Natural killer cell (primary cell): ENCODE data around the gene HPSE2. TPM values are rescaled to one million over a fixed set of nuclear protein-coding genes. Genes with fewer than 3 reads are reported as not detected.

Experiments used
- ATAC-seq, 3 donors: fragments of 150-1000 bp in 2 of 3; fragments of 200-7000 bp in 1 of 3; cut with Tn5 transposase; 1 replicate in 1 of 3; 2 replicates in 2 of 3; pipeline ENCODE4 v1.10.0; 2021; ENCODE audit warnings: mild to moderate bottlenecking in 2 of 3, moderate library complexity in 2 of 3
- DNase-seq, 2 donors: peaks; one replicate each; pipeline versions ENCODE4 v3.0.0 to v3.0.0-alpha.2; 2013 to 2021; ENCODE audit warnings: mixed read lengths in 1 of 2
- H3K27ac ChIP-seq: one replicate; pipeline ENCODE4 v1.5.1; 2013; ENCODE audit warnings: mild to moderate bottlenecking, low read length
- H3K27me3 ChIP-seq: one replicate; pipeline ENCODE4 v1.6.1; 2013; ENCODE audit warnings: low read length; ENCODE audit not compliant: control insufficient read depth, insufficient read depth
- H3K36me3 ChIP-seq: one replicate; pipeline ENCODE4 v1.6.1; 2013; ENCODE audit warnings: low read length; ENCODE audit not compliant: control insufficient read depth, insufficient read depth
- H3K4me1 ChIP-seq: one replicate; pipeline ENCODE4 v1.6.1; 2013; ENCODE audit warnings: low read length; ENCODE audit not compliant: control insufficient read depth, insufficient read depth
- H3K4me3 ChIP-seq: one replicate; pipeline ENCODE4 v1.5.1; 2013; ENCODE audit warnings: low read length
- H3K9me3 ChIP-seq: one replicate; pipeline ENCODE4 v1.6.1; 2013; ENCODE audit warnings: low read length; ENCODE audit not compliant: control insufficient read depth, insufficient read depth
- H3K27ac Mint-ChIP-seq, 2 donors: one replicate each; pipeline ENCODE4 v1.8.0; 2022; ENCODE audit warnings: mild to moderate bottlenecking in 2 of 2, mixed read lengths in 2 of 2, moderate library complexity in 1 of 2
- H3K27me3 Mint-ChIP-seq, 2 donors: one replicate each; pipeline ENCODE4 v1.8.0; 2022; ENCODE audit warnings: low read depth in 2 of 2, mixed read lengths in 2 of 2
- H3K36me3 Mint-ChIP-seq: one replicate; pipeline ENCODE4 v1.8.0; 2022; ENCODE audit warnings: mixed read lengths
- H3K4me1 Mint-ChIP-seq, 2 donors: one replicate each; pipeline ENCODE4 v1.8.0; 2022; ENCODE audit warnings: mixed read lengths in 2 of 2
- H3K4me3 Mint-ChIP-seq: one replicate; pipeline ENCODE4 v1.8.0; 2022; ENCODE audit warnings: mild to moderate bottlenecking, moderate library complexity, mixed read lengths
- H3K9me3 Mint-ChIP-seq, 2 donors: one replicate each; pipeline ENCODE4 v1.8.0; 2022; ENCODE audit warnings: mixed read lengths in 2 of 2
- WGBS: methylation state at CpG from one replicate; pipeline ENCODE4 v1.1.7; 2013; ENCODE audit warnings: missing lambda C conversion rate; ENCODE audit not compliant: insufficient coverage; 5-methylcytosine and 5-hydroxymethylcytosine counted together
- intact Hi-C: fragments of 100-400 bp; cut with micrococcal nuclease; formaldehyde crosslinking; loops from one replicate; pipeline ENCODE4 v1.14.2; 2022
- total RNA-seq, 4 donors: library from RNA; stranded (reverse); fragments of 120-200 nt in 1 of 4; gene quantifications; one replicate each; pipeline versions ENCODE4 v1.2.3 to v1.2.4, GENCODE V29; 2013 to 2022
- TF ChIP-seq, protein P1 (sequence below): fragments of 200-600 bp; IDR thresholded peaks from one replicate; pipeline ENCODE4 v1.8.0; 2022; ENCODE audit warnings: antibody characterized with exemption

Gene HPSE2
- total RNA-seq, 3 donors from 2014 or later (not counting 1 experiment from before 2014, with no cell fraction given), result not detected

- ATAC-seq (no peak), DNase-seq (no peak)
- Mint-ChIP-seq H3K4me1 (no peaks in the 10 kb centered on the region), H3K9me3 (no peaks in the 10 kb centered on the region), H3K27me3 (peaks cover 3 to 13% of the 10 kb centered on the region in 2 donors), H3K4me3 (no peak overlapping the region), H3K36me3 (no peaks in the 10 kb centered on the region), H3K27ac (no peak overlapping the region)
- Histone ChIP-seq H3K4me3 (no peak overlapping the region), H3K27ac (no peak overlapping the region), H3K36me3 (no peaks in the 10 kb centered on the region), H3K9me3 (no peaks in the 10 kb centered on the region), H3K27me3 (peaks cover 3% of the 10 kb centered on the region), H3K4me1 (no peaks in the 10 kb centered on the region)
- intact Hi-C loops, result no loop called here
- TF ChIP-seq, protein P1, sequence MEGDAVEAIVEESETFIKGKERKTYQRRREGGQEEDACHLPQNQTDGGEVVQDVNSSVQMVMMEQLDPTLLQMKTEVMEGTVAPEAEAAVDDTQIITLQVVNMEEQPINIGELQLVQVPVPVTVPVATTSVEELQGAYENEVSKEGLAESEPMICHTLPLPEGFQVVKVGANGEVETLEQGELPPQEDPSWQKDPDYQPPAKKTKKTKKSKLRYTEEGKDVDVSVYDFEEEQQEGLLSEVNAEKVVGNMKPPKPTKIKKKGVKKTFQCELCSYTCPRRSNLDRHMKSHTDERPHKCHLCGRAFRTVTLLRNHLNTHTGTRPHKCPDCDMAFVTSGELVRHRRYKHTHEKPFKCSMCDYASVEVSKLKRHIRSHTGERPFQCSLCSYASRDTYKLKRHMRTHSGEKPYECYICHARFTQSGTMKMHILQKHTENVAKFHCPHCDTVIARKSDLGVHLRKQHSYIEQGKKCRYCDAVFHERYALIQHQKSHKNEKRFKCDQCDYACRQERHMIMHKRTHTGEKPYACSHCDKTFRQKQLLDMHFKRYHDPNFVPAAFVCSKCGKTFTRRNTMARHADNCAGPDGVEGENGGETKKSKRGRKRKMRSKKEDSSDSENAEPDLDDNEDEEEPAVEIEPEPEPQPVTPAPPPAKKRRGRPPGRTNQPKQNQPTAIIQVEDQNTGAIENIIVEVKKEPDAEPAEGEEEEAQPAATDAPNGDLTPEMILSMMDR, result no peak
- WGBS, result 89% methylated on average over 2 of the region's 2 CpGs
Measured at GRCh38 chr10:98587156-98587837, 648.4 kb downstream of the HPSE2 start.

DNA sequence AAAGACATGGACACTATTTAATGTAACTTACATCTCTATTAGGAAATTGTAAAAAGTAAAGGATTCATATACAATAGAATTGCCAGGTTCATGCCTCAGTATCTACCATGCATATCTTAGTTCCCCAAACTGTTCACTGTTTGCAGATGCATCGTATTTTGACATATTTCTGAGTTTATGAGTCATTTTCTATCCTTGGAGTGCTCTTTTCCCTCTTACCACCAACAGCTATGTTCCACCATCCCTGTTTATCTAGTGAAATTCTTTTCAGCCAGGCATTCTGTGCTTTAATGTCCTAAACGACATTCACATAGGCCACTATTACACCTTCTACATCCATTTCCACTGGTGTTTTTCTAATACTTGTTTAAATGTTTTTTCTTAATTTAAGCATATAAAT lies 649.6 kb downstream of the HPSE2 start:
- no peak for ATAC-seq

DNA sequence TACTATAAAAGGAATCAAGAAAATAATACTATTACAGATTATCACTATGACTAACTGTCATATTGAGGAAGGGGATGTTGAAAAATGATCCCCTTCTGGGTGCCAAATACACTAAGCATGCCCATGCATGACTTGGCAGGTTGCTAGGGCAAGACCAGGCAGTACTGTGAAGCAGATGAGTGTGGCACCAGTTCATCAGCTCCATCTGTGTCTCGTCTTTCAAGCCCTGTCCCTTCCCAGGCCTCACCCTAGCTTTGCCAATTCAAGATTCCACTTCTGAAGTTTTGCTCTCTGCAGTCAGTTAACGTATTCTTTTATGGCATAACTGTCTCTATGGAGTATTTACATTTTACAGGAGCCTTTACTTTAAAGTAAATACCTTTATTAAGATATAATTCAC lies 653.3 kb downstream of the HPSE2 start:
- H3K36me3 Mint-ChIP-seq, result no peaks in the 10 kb centered on the region
- no peak overlapping the region for H3K27ac Mint-ChIP-seq
- TF ChIP-seq, protein P1, result no peak
- Histone ChIP-seq H3K4me3 (no peak overlapping the region), H3K36me3 (no peaks in the 10 kb centered on the region), H3K4me1 (no peaks in the 10 kb centered on the region), H3K27ac (no peak overlapping the region), H3K9me3 (no peaks in the 10 kb centered on the region), H3K27me3 (peaks cover 3% of the 10 kb centered on the region)
- no peak for DNase-seq
- intact Hi-C loops, result no loop called here
- H3K9me3 Mint-ChIP-seq, result no peaks in the 10 kb centered on the region
- no peak overlapping the region for H3K4me3 Mint-ChIP-seq
- WGBS, result 0% methylated on average over 1 of the region's 2 CpGs
- H3K27me3 Mint-ChIP-seq, result peaks cover 16 to 36% of the 10 kb centered on the region in 2 donors
- no peak for ATAC-seq
- no peaks in the 10 kb centered on the region for H3K4me1 Mint-ChIP-seq

More for the DNA sequence above, 649.6 kb downstream of the HPSE2 start:
- H3K4me1 Mint-ChIP-seq, result no peaks in the 10 kb centered on the region
- WGBS, result 89% methylated on average over 2 of the region's 2 CpGs
- peaks cover 3% of the 10 kb centered on the region for H3K27me3 ChIP-seq
- no peaks in the 10 kb centered on the region for H3K9me3 Mint-ChIP-seq
- no peak overlapping the region for H3K27ac ChIP-seq
- no peak overlapping the region for H3K4me3 ChIP-seq
- H3K4me1 ChIP-seq, result no peaks in the 10 kb centered on the region
- no peak overlapping the region for H3K4me3 Mint-ChIP-seq
- TF ChIP-seq, protein P1, result no peak
- intact Hi-C loops, result no loop called here
- H3K27me3 Mint-ChIP-seq, result peaks cover 8 to 13% of the 10 kb centered on the region in 2 donors
- H3K36me3 Mint-ChIP-seq, result no peaks in the 10 kb centered on the region
- no peak overlapping the region for H3K27ac Mint-ChIP-seq
- no peaks in the 10 kb centered on the region for H3K9me3 ChIP-seq
- no peak for DNase-seq
- H3K36me3 ChIP-seq, result no peaks in the 10 kb centered on the region

DNA sequence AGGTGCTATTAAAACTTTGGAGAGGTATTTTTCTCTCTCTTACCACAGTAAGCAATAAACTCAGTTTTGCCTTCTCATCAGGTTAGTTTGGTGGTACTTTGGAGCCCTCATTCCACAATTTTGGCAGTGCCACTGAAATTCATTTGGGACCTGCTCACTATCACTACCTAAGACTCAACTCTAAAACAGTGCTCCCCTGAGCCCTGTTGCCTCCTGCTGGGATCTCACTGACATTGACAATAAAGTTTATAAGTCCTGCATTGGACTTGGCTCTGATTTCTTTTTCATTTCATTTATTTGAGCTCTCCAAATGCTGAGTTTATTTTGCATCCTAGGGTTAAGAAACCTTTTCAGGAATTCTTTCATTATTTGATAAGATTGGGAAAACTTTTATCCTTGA lies 658.1 kb downstream of the HPSE2 start:
- no peaks in the 10 kb centered on the region for H3K9me3 ChIP-seq
- H3K36me3 ChIP-seq, result no peaks in the 10 kb centered on the region
- Mint-ChIP-seq H3K4me1 (no peaks in the 10 kb centered on the region), H3K27ac (no peak overlapping the region), H3K27me3 (peaks cover 18 to 43% of the 10 kb centered on the region in 2 donors), H3K36me3 (no peaks in the 10 kb centered on the region), H3K4me3 (no peak overlapping the region), H3K9me3 (no peaks in the 10 kb centered on the region)
- intact Hi-C loops, result no loop called here
- ATAC-seq (no peak), DNase-seq (no peak)
- TF ChIP-seq, protein P1, result no peak
- H3K4me3 ChIP-seq, result no peak overlapping the region
- no peak overlapping the region for H3K27ac ChIP-seq
- no peaks in the 10 kb centered on the region for H3K27me3 ChIP-seq
- no peaks in the 10 kb centered on the region for H3K4me1 ChIP-seq
